Measurements from ENCODE around the gene ANKLE2. TPM values are rescaled to one million over a fixed set of nuclear protein-coding genes. Genes with fewer than 3 reads are reported as not detected.

Gene ANKLE2
- total RNA-seq, 4 donors from 2014 or later = 57.9 to 94.5 (median 60.5) TPM

GRCh38 chr12:132743831-132744230 lies 17.8 kb downstream of the ANKLE2 start:
- 88 to 91% methylated on average over 13 of the region's 13 CpGs for WGBS, 2 donors
- H3K4me3 ChIP-seq (ENCODE audit: low read depth, poor library complexity, severe bottlenecking) = no peak overlapping the region
- no peak for DNase-seq (ENCODE audit: low spot score in 2 of 2)
- intact Hi-C loops (cut with DNase I; ENCODE audit: low total_unique reads) = no loop called here
- no peak for TF ChIP-seq CTCF (IDR thresholded peaks at IDR 0.05)

GRCh38 chr12:132741620-132742019 lies 20.0 kb downstream of the ANKLE2 start:
- no peak for DNase-seq (ENCODE audit: low spot score in 2 of 2)
- intact Hi-C loops (cut with DNase I; ENCODE audit: low total_unique reads) = no loop called here
- no peak for TF ChIP-seq POLR2A (IDR thresholded peaks at IDR 0.05)
- TF ChIP-seq CTCF (IDR thresholded peaks at IDR 0.05) = no peak
- 90 to 94% methylated on average over 8 of the region's 8 CpGs for WGBS, 2 donors
- H3K4me3 ChIP-seq (ENCODE audit: low read depth, poor library complexity, severe bottlenecking) = no peak overlapping the region

GRCh38 chr12:132740652-132741051 lies 21.0 kb downstream of the ANKLE2 start:
- no peak for DNase-seq (ENCODE audit: low spot score in 2 of 2)
- intact Hi-C loops (cut with DNase I; ENCODE audit: low total_unique reads) = no loop called here
- 75 to 85% methylated on average over 11 of the region's 11 CpGs for WGBS, 2 donors
- TF ChIP-seq POLR2A (IDR thresholded peaks at IDR 0.05) (no peak), CTCF (IDR thresholded peaks at IDR 0.05) (no peak)
- no peak overlapping the region for H3K4me3 ChIP-seq (ENCODE audit: low read depth, poor library complexity, severe bottlenecking)

- intact Hi-C loops (cut with DNase I; ENCODE audit: low total_unique reads) = no loop called here
- no peak for DNase-seq (ENCODE audit: low spot score in 2 of 2)
- H3K4me3 ChIP-seq (ENCODE audit: low read depth, poor library complexity, severe bottlenecking) = no peak overlapping the region
- TF ChIP-seq POLR2A (IDR thresholded peaks at IDR 0.05) = no peak
- no peak for TF ChIP-seq CTCF (IDR thresholded peaks at IDR 0.05)
- 84 to 87% methylated on average over 6 of the region's 6 CpGs for WGBS, 2 donors
These were observed 21.4 kb downstream of the ANKLE2 start for GRCh38 chr12:132740313-132740646.

- intact Hi-C loops (cut with DNase I; ENCODE audit: low total_unique reads) = no loop called here
- TF ChIP-seq POLR2A (IDR thresholded peaks at IDR 0.05) = no peak
- TF ChIP-seq CTCF (IDR thresholded peaks at IDR 0.05) = no peak
- DNase-seq (ENCODE audit: low spot score in 2 of 2) = no peak
- WGBS, 2 donors = 82 to 86% methylated on average over 19 of the region's 19 CpGs
- H3K4me3 ChIP-seq (ENCODE audit: low read depth, poor library complexity, severe bottlenecking) = no peak overlapping the region
These were observed 21.9 kb downstream of the ANKLE2 start for GRCh38 chr12:132739600-132740312.

GRCh38 chr12:132736913-132737312 lies 24.7 kb downstream of the ANKLE2 start:
- intact Hi-C loops (cut with DNase I; ENCODE audit: low total_unique reads) = no loop called here

More at GRCh38 chr12:132736913-132737312, 24.7 kb downstream of the ANKLE2 start:
- 94 to 96% methylated on average over 15 of the region's 15 CpGs for WGBS, 2 donors
- no peak overlapping the region for H3K4me3 ChIP-seq (ENCODE audit: low read depth, poor library complexity, severe bottlenecking)
- DNase-seq (ENCODE audit: low spot score in 2 of 2) = no peak
- TF ChIP-seq CTCF (IDR thresholded peaks at IDR 0.05) (no peak), POLR2A (IDR thresholded peaks at IDR 0.05) (no peak)

All from lower leg skin (tissue), 4 donors.